T-helper 2 cell (primary cell): ENCODE data around the gene E2F4.

Experiments used
- DNase-seq, 5 experiments: peaks; one replicate each; pipeline versions ENCODE4 v3.0.0 to v3.0.0-alpha.2; 2012 to 2022
- total RNA-seq, 2 donors: gene quantifications; one replicate each; lab custom pipeline; 2026; lab: John Stamatoyannopoulos, UW

Gene E2F4
- 58.0 to 65.9 reads per million in 2 donors for total RNA-seq

DNA sequence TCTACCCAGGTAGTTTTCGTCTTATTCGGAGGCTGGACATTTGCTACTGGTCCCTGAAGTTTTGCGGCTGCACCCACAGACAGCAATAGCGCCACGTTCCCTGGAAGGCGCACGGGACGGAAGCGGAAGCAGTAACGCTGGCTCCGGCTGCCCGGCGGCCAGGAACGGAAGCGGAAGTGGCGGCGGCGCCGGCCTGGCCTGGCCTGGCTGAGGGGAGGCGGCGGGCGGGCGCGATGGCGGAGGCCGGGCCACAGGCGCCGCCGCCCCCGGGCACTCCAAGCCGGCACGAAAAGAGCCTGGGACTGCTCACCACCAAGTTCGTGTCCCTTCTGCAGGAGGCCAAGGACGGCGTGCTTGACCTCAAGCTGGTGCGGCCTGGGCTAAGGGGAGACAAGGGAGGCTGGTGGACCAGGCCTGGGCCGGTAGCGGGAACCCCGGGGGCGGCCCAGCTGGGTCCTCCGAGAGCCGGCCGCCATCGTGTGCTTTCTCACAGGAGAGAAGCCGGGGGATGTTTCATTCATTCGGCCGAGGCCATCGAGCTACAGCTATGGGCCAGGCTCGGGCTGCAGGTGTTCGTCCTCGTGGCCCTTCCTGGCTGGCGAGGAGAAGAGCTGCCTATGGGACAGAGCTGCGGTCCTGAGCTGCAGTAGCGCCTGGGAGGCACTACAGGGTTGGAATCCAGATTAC lies at the start of gene E2F4:
Gene E2F4 (plus strand): TSS at position 161 of the 687 bp plus-strand sequence. CDS start 73 bp downstream, at position 234.
- DNase-seq = peak; percentile 68 to 96 (median 79)

GRCh38 chr16:67142342-67142741 lies 49.6 kb upstream of the E2F4 start:
- no peak for DNase-seq

- DNase-seq = no peak
Measured at GRCh38 chr16:67144943-67145342, 47.0 kb upstream of the E2F4 start.

DNA sequence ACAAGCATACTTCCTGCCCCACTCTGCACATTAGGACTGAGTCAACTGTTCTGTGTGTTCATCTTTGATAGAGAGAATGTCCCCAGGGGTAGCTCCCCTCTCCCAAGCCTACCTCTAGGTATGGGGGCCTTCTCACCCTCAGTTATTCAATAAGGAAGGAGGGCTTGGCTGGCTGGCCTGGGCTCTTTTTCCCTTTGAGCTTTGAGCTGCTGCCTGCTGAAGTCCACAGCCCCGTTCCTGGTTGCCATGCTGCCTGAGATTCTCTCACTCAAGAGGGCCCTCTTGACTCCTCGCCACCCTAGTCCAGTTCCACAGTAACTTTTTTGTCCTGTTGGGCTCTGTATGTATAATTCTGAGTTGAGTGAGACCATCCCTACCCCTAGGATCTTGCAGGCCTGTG lies 46.2 kb upstream of the E2F4 start:
- DNase-seq = no peak

- DNase-seq = no peak
Measured at GRCh38 chr16:67146523-67147357, 45.2 kb upstream of the E2F4 start.

DNA sequence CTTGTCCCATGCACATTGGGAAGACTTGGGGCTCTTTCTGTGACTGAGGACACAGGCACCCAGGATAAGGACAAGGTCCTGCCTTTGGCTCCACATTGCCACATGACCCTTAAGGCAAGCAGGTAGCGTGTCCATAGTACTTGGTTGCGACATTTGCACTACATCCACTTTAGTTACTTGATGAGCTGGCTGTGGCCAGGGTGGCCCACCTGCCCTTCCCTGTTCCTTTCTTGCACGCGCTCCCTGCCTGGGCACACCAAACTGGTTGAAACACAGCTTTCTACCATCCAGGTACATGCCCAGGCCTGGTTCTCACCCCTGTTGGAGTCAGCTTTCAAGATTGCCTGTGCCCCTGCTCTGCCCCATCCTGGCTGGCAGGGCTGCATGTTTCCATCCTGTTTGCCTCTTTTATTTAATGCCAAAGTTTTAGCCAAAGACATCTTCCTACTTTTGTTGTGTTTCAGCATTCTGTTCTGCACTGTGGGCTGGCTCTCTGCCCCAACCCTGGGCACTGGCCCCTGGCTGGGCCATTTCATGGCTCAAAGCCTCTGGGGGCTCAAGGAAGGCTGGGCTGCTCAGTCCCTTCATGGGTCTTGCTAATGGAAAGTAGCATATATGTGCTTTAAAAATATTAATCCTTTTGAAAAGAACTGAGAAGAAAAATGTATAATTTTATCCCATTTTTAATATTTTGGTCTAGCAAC lies 44.4 kb upstream of the E2F4 start:
- DNase-seq = no peak

DNA sequence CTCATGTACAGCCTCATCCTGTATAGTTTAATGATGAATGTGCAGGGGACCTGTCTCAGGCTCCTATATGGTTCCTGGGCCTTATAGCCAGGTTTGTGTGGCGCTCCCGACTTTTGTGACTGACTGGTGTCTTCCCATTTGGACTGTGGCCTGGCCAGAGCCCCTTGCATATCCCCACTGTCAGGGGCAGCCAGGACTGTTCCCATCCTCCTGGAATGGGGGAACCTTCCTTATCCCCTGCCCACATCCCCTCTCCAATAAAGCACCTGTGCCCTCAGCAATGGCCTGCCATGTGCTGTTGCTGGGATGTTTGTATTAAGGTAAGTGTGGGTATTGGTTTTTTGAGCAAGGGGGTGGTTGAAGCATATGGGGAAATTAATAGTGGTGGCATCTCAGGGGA lies 43.7 kb upstream of the E2F4 start:
- no peak for DNase-seq

- DNase-seq = no peak
Measured at GRCh38 chr16:67148656-67149275, 43.2 kb upstream of the E2F4 start.

GRCh38 chr16:67149276-67150046 lies 42.5 kb upstream of the E2F4 start:
- DNase-seq = no peak

- DNase-seq = peak in 1 of 5 experiments; percentile 84
Measured at GRCh38 chr16:67150047-67150832, 41.7 kb upstream of the E2F4 start.

DNA sequence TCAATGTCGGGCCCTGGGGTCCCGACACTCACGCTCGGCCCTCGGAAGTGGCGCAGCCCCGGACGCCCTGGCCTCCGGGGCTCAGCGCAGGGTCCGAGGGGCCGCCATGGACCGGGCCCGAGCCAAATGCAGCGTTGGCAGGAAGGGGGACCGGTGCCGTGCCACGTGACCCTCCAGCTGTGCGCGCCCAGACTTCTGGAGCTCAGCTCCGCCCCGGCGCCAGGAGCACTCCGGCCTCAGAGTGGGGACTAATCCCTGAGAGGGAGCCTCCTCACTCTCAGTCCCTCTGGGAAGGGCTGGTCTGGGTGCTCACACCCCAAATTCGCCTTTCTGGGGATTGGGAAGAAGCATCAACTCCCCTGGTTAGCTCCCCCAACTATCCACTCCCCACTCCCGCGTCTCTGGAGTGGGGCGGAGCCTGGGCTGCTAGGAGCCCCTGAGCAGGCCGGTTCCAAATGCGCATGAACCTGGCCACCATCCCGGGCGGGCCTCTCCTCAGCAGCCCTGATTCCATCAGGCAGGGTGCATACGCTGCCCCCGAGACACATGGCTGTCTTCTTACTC lies 41.0 kb upstream of the E2F4 start, which contains the start of gene B3GNT9:
Gene B3GNT9 (minus strand): TSS at position 166 of the 564 bp plus-strand sequence. CDS start 513 bp downstream, outside the sequence.
- DNase-seq = peak in 1 of 5 experiments; percentile 67

DNA sequence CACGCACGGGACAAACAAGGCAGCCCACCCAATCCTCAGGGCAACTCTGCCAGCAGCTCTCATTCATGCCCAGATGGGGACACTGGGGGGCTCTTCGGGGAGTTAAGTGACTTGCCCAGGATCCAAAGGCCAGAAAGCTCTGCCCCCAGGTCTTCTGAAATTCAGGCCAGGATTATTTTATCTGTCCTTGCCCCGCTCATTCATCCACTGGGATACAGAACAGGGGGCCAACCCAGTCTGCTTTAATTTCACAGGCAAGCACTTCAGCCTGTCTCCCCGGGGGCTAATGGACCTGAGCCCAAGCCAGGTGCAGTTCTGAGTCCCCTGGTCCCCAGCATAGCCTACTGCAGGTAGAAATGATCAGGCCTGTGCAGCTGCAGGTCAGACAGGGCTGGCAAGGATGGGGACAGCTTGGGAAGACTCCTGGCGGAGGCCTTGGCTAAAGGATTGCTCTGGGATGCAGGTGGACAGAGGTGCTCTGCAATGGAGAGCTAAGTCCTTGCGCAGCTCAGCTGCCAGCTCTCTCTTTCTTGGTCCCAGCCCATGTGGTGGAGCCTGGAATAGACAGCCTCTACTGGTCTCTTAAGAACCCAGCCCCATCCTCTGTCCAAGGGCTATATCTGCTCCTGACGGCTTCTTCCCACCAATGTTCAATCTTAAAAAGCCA lies 40.4 kb upstream of the E2F4 start:
- no peak for DNase-seq

DNA sequence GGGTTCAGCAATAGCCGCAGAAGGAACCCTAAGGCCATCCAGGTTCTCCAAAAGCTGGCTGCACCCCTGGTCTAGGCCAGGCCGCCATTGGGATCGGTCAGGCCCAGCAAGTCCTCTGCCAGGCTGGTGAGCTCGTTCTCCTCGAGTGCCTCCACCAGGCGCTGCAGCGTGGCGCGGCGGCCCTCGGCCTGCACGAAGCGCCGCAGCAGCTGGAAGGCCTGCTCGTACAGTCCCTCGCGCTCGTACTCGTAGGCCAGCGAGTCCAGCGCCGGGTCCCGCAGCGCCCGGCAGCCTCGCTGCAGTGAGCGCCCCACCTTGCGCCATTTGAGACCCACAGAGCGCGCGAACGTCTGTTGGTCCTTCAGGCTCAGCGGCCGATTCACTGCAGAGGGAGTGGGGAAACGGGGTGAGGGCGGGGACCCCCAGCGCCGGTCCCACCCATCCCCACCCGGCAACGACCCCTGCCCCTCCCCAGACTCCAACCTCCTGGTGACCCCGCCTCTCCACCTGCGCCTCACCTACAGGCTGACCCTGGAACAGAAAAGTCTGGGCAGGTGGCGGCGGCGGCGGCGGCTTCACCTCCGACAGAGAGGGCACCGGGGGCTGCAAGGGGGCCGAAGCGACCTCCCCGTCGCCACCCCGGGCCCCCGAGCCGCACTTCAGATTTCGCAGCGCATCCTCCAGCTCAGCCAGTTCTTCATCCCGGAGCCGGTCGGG lies 37.2 kb upstream of the E2F4 start:
- no peak for DNase-seq

DNA sequence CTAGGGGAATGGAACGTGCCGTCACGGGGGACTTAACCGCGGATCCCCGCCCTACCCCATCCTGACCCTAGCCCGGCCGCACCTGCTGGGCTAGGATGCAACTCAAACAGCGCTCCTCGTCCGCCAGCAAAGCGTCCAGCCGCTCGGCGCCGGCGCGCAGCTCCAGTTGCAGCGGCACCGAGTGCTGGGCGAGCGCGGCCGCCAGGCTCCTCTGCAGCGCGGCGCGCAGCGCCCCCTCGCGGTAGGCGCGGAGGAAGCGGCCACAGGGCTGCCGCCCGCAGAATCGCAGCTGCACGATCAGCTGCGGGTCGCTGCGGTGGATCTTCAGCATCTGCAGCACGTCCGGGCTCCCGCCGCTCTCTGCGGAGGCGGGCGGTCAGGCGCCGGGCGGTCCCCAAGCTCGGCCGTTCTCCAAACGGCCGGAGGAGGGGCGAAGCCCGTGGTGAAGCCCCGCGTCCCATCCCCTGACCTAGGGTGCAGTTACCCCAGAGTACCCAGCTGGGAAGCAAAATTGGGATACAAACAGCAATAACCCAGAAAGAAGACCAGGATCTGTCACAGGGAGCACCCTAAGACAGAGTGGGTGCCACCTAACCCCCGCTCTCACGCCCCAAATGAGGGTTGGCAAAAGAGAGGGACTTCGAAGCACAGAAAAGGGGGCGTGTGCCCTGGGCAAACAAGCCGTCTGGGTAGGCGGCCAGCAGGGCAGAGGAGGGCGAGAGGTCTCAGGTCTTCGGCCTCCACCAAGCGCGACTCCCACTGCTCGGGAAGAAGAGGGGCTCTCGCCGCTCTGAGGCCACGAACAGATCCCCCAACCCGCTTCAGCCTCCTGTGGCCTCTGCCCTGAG lies 36.4 kb upstream of the E2F4 start:
- peak; percentile 63 to 80 (median 70) for DNase-seq

- DNase-seq = no peak
Measured at GRCh38 chr16:67156143-67156844, 35.7 kb upstream of the E2F4 start.

DNA sequence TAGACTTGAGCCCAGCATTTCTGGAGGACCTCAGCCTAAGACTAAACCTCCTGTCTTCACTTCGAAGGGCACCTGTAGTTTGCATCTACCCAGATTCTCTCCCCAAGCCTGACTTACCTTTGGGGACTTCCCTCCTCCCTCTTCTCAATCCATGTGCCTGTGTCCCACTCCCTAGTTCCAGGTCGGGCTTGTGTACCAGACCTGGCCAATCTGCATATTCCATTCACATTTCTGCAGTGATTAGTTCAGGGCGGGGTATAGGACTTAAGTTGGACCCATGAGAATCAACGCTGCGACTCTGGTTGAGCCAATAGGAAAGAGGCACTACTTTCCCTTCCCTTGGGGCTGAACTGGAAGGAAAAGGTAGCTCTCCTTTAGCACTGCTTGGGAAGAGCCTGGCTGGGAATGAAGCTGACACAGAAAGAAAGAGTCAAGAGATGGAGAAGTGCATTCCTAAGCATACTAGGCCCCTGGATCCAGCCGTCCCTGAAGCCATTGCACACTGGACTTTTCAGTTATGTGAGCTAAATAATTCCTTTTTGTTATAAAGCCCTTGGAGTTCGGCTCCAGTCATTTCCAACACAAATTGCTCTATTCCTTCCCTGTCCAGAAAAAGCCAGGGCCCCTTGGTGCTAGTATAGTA lies 34.7 kb upstream of the E2F4 start:
- DNase-seq = no peak
